HT-29 (cell line): ENCODE results near the gene ZDHHC9. TPM values are rescaled to one million over a fixed set of nuclear protein-coding genes. Genes with fewer than 3 reads are reported as not detected.
A peak's percentile ranks its signal among the peaks of the same experiment; 100 is the strongest.

Source experiments
- DNase-seq: peaks from one replicate; pipeline ENCODE4 v3.0.0-alpha.2; 2015; ENCODE audit warnings: low spot score
- small RNA-seq: library from RNA; depleted of rRNA; stranded (forward); fragments of <200 nt; gene quantifications from one replicate; pipeline ENCODE3, GENCODE V24; 2014
- total RNA-seq: library from RNA; depleted of rRNA; stranded (reverse); fragments of >200 nt; shearing (Covaris generic); gene quantifications from 2 replicates; pipeline ENCODE4 v1.2.3, GENCODE V29; 2014; rRNA removed

ZDHHC9 gene
- total RNA-seq, 1 experiment from 2014 or later = 46.7 TPM

GRCh38 chrX:129763666-129764065, 80.0 kb downstream of the ZDHHC9 start:
- no peak for DNase-seq

- DNase-seq = no peak
These were observed 81.2 kb downstream of the ZDHHC9 start for GRCh38 chrX:129762448-129762847.

GRCh38 chrX:129761596-129761995, 82.1 kb downstream of the ZDHHC9 start:
- DNase-seq = no peak

GRCh38 chrX:129760981-129761380, 82.7 kb downstream of the ZDHHC9 start:
- DNase-seq = no peak

GRCh38 chrX:129760155-129760554, 83.5 kb downstream of the ZDHHC9 start:
- DNase-seq = no peak

- peak; percentile 82 for DNase-seq
These were observed 84.1 kb downstream of the ZDHHC9 start for GRCh38 chrX:129759576-129760061.

- DNase-seq = no peak
These were observed 87.7 kb downstream of the ZDHHC9 start for GRCh38 chrX:129755779-129756650.

GRCh38 chrX:129754056-129755024, 89.3 kb downstream of the ZDHHC9 start:
- no peak for DNase-seq

Small RNAs within 50 kb of the gene (small RNA-seq; reads per million reads assigned to genes)
- gene RF00017 = not detected

Other genes with a start within 250 kb of the ZDHHC9 start
- 0.23 and 0.28 TPM in 2 replicates for gene APLN, start 188.9 kb downstream of the ZDHHC9 start, total RNA-seq
- not detected in 2 replicates for gene XPNPEP2, start 104.9 kb downstream of the ZDHHC9 start, total RNA-seq
- not detected in 2 replicates for gene SASH3, start 63.9 kb downstream of the ZDHHC9 start, total RNA-seq
- 19.0 and 19.5 TPM in 2 replicates for gene UTP14A, start 62.3 kb upstream of the ZDHHC9 start, total RNA-seq
- 1.6 and 1.7 TPM in 2 replicates for gene BCORL1, start 138.7 kb upstream of the ZDHHC9 start, total RNA-seq